Stimulated activated CD8-positive, alpha-beta memory T cell treated with anti-CD3 and anti-CD28 coated beads, Interleukin-7, amount 100 ng/mL, for 24 hours (primary cell): ENCODE results near the gene RGS11.

ENCODE experiments used
- DNase-seq: peaks from one replicate; pipeline ENCODE4 v3.0.0-alpha.2; 2020; ENCODE audit warnings: low read depth

Gene RGS11

DNA sequence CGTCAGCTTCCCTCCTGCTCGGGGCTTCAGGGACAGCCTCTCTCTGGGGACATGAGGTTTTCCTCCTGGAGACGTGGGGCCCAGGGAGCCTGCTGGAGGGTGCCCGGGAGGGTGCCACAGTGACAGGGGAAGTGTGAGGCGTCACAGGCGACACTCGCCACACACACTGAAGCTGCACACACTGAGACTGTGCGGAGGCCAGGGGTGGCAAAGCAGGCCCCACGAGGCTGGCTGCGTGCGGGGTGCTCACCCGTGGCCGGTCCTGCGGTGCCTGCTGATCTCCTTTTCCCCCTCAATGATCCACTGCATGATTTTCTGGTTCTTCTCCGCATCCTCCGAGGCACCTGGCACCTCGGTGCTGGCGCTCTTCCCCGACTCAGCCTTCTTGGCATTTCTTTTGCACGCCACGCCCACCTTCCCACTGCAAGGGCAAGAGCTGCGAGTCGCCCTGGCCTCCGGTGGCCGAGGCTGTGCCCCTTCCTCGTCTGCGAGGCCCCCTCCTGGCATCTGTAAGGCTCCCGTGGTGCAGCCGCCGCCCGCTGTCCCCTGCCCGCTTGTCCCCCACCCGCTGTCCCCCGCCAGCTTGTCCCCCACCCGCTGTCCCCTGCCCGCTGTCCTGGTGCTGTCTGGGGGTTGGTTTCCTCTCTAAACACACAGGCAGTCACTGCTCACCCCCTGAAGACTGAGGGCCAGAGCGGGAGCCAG, 21.2 kb upstream of the RGS11 start:
- no peak for DNase-seq

DNA sequence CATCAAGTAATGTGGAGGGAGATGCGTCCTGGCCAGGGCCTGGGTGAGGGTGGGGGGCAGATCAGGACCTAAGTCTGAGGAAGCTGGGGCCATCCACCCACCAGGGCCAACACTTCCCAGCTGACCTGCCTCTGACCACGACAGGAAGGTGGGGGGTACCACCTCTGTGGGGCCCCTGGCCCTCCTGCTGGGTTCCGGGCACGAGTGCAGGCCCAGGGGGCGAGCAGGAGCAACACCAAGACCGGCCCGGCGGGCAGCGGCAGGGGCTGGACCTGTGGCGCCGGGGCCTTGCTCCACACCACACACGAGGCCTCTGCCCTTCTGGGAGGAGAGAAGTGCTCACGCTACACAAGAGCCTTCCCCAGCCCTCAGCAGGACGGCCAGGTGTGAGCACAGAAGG, 20.5 kb upstream of the RGS11 start:
- no peak for DNase-seq

DNA sequence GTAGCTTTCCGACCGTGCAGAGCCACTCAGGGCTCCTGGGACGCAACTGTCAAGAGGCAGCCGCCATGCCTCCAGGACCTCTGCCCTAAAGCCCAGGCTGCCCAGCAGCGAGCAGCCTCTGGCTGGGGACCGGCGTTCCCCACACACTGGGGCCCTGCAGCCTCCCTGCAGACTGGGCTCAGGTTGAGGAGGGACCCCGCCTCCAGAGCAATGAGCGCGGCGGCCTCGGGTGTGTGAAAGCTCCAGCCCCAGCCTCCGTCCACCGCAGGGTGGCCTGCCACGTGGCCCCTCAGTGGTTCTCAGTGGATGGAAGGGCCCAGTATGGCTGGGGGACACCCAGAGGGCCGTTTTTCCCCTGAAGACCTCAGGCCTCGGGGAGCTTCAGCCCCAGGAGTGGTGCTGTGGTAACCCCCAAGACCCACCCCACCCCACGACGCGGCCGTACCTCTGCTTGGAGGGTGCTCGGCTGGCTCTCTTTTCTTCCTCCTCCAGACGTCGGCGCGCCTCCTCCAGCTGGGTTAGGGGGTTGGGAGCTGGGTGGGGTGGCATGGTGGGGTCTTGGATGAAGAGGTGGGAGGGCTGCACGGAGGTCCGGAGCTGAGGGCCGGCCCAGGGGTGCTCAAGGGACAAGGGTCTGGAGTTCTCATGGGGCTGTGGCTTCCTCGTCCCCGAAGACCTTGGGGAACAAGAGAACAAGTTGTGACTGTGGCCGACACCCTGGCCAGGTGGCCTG, 17.5 kb upstream of the RGS11 start:
- no peak for DNase-seq

DNA sequence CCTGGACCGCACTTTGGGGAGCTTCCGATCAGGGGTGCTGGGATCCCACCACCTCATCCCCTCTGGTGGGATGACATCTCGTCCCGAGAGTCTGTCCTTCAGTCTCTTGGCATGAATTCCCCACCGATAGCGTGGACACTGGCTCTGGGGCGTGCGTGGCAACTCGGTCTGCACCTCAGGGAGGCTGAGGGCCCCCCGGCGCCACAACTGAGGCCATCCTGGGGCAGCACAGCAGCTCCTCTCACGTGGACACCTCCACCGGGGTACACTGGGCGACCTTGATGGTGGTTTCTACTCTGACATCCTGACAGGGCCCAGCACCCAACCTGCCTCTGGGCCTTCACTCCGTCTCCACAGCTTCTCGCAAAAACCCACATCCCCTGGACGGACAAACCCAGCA, 15.8 kb upstream of the RGS11 start:
- DNase-seq, result no peak

DNA sequence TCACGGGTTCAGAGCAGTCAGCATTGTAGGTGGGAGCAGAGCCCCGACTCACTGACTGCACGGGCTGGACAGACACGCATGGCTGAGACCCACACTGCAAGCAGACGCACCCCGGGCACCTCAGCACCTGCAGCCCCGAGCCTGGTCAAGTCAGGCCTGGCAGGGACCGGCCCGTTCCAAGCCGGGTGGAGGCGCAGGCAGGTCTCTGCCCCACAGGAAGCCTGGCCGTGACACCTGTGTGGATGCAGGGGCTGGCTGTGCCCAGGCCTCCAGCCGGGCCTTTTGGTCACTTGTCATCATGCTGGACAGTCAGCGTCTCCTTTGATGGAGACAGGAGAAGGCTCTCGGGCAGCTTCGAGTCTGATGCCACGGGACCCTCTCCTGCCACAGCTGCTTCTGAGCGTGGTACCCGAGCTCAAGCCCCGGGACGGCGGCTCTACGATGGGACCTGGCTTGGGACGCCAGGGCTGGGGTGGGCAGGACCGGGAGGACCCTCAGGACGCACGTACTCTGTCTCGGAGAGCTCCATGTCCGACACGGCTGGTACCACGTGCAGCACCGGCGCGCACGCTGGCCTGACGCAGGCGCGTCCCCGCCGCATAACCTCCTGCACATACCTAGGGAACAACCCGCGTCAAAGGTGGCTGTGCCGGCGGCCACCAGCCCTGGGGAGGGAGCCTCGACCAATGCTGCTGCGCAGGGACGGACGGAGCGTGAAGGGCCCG, 15.1 kb upstream of the RGS11 start:
- no peak for DNase-seq

DNA sequence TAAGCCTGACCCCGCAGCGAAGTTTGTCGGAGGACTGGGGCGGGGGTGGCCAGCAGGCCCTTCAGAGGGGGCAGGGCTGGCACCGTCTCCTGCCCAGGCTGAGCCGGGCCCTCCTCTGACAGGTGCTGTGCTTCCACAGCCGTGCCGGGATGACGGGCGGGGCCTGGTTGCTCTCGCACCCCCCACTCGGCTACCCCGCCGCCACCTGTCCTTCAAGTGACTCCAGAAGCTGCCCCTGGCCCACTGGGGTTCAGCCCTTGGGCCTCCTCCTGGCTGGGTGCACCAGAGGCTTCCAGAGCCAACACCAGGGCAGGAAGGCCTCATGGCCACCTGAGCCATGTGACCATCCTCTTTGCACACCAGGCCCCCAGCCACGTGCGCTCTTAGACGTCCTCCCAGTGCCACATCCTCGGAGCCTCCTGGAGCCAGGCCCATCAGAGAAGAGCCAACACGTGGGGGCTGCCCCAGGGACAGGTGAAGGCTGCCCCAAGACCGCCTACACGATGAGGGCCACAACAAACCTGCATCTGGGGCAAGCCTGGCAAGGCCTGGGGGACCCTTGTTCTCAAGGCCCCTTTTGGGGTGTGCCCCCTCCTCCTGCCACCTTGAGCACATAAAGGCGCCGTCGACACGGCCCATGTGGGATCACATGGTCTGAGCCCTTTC, 14.4 kb upstream of the RGS11 start:
- no peak for DNase-seq

DNA sequence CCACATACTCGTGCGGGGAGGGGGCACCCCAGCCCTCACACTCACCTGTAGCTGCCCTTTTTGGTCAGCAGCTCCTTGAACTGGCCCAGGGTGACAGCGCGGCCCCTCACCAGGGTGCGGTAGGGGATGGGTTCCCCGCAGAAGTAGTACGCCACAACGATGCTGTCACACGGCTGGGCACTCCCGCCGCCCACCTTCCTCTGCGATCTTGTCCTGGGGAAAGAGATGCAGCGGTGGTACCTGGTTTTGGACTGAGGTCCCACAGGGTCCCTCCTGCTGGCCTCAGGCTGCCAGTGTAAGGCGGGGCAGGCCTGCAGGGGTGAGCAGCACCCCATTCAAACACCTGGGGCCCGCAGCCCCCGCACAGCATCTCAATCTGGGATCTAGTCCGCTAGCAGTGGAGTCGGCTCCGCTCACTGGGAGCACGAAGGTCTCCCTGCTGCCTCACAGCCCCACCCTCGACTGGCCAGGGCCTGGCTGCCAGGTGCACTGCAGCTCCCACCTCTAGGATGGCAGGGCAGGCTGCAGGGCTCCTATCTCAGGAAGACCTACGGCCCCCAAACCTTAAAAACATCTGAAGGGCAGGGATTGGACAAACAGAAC, 13.8 kb upstream of the RGS11 start:
- DNase-seq, result no peak

DNA sequence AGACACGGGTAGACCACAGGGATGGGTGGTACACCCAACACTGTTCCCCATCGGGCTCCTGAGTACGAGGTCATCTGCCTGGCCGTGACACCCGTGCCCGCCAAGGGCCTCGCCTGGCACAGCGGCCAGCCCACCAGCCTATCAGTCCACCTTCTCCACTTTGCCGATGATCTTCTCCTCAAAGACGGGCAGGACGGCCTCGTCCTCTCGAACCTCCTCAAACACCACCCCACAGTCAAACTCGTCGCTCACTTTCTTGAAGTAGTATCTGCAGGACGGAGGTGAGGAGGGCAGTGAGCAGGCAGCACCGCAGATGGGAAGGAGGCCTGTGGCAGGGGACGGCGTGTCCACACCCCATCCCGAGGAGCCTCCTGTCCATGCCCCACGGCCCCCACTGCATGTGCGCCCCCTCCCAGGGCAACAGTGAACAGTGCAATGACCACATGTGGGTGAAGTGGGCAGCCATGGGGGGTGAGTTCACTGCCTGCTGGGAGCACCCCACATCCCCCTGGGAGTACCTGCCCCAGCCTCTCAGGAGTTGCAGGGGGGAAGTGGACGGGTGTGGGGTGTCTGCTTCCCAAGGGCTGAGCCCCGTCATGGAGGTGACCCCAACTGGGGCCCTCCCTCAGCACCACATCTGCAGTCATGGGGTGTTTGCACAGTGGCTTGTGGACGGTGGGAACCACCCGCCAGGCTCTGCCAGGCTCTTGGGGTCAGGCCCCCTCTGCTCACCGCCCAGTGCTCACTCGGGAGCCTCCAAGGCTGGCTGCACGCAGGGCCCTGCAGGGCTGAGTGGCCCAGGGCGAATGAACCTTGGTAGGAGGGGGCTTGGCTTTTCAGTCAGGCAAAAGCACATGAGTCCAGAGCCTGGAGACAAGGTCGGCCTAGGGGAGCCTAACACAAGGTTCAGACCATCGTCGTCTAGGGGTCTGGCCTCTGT, 12.5 kb upstream of the RGS11 start:
- no peak for DNase-seq

DNA sequence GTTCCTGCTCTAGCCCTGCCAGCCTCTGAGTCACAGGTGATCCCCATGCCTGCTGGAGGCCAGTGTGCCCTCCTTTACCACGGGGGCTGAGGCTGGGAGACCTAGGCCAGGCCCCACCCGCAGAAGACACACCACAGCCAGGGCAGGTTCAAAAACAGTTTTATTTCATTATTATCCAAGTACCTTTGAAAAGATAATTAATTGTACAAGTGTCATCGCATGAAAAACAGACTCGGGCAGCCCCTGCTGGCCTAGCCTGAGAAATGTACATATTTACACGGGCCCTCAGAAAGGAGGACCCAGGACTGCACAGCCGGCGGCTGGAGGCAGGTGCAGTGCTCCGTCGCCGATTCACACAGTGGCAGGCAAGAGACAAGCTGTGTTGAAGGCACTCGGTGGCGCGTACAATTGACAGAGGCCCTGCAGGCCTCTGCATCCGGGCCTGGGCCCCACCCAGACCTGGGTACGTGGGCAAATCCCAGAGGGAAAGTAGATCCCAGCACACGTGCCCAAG, 11.6 kb upstream of the RGS11 start:
- no peak for DNase-seq

DNA sequence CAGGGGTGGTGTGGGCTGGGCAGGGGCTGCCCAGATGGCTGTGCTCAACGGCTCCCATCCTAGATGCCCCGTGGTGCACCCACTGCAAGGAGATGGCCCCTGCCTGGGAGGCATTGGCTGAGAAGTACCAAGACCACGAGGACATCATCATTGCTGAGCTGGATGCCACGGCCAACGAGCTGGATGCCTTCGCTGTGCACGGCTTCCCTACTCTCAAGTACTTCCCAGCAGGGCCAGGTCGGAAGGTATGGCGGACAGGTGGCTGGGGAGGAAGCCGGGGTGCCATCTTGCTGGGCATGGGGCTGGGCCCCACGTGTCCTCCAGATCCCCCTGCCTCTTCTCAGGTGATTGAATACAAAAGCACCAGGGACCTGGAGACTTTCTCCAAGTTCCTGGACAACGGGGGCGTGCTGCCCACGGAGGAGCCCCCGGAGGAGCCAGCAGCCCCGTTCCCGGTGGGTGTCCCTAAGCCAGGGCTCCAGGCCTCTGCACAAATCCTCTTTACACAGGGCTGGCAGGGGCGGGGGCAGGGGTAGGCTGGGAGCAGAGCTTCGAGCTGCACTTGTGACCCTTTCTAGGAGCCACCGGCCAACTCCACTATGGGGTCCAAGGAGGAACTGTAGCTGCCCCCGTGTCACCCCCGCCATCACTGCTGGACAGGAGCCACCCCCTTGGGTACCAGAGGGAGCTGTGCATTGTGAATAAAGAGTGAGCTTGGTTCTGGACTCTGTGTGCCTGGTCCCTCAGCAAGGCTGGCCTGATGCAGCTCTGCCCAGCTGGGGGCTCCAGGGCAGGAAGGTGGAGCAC, 10.9 kb upstream of the RGS11 start:
- no peak for DNase-seq

DNA sequence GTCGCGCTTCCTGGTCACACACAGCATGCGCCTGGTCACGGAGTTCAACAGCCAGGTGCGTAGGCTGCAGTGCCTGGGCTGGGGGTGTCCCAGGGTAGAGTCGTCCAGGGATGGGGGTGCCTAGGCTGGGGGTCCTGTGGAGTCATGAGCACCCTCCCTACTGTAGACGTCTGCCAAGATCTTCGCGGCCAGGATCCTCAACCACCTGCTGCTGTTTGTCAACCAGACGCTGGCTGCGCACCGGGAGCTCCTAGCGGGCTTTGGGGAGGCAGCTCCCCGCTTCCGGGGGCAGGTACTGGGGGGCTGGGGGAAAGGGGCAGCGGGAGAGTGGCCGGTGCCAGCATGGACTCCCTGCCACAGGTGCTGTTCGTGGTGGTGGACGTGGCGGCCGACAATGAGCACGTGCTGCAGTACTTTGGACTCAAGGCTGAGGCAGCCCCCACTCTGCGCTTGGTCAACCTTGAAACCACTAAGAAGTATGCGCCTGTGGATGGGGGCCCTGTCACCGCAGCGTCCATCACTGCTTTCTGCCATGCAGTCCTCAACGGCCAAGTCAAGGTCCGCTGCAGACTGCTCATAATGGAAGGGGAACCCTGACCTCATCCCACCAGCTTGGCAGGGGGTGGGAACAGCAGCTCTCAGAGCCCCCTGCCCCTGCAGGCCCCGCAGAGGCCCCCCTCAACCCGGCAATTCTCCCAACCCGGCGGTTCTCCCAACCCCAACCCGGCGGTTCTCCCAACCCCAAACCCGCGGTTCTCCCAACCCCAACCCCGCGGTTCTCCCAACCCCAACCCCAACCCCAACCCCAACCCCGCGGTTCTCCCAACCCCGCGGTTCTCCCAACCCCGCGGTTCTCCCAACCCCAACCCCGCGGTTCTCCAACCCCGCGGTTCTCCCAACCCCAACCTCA, 9.7 kb upstream of the RGS11 start:
- DNase-seq, result no peak

DNA sequence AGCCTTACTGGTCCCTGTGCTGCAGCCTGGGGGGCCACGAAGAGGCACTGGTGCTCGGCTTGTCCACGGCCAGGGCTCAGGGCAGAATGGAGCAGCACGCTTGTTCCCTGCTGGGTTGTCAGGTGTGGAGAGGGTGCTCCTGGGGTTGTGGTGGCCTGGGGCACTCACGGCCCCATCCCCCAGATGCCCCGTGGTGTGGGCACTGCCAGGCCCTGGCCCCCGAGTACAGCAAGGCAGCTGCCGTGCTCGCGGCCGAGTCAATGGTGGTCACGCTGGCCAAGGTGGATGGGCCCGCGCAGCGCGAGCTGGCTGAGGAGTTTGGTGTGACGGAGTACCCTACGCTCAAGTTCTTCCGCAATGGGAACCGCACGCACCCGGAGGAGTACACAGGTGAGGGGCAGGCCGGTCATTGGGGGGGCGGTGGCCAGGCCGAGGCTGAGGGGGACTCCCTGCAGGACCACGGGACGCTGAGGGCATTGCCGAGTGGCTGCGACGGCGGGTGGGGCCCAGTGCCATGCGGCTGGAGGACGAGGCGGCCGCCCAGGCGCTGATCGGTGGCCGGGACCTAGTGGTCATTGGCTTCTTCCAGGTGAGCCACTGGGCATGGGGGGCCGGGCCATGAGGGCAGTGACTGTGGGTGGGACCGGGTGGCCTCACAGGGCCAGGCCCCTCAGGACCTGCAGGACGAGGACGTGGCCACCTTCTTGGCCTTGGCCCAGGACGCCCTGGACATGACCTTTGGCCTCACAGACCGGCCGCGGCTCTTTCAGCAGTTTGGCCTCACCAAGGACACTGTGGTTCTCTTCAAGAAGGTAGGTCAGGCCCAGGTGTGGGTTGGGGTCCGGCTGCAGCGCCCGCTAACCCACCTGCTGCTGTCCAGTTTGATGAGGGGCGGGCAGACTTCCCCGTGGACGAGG, 8.7 kb upstream of the RGS11 start:
- DNase-seq, result no peak

DNA sequence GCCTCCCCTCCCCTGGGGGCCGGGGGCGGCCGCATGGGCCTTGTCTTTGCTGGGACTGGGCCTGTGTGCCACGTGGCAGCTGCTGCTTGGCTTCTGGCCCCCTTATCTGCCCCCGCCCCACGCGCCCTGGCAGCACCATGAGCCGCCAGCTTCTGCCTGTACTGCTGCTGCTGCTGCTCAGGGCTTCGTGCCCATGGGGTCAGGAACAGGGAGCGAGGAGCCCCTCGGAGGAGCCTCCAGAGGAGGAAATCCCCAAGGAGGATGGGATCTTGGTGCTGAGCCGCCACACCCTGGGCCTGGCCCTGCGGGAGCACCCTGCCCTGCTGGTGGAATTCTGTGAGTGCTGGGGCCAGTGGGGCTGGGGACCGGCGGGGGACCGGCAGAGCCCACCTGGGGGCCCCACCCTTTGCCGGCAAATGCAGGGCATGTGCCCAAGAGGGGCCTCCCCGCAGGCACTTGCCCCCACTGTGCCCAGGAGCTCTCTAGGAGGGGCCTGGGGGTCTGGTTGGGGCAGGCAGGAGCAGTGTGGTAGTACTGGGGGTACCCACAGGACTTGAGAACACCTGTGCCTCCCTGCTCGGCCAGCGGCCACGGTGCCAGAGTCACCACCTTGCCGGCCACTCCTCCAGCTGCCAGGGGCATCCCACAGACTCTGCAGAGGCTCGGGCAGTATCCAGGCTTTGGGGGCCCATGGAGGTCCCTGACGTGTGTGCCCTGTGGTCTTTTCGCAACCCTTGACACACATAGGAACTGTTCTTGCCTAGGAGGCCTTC, 7.5 kb upstream of the RGS11 start, which contains the start of gene PDIA2:
Gene PDIA2 (plus strand): TSS at position 132 of the 773 bp plus-strand sequence. CDS start 6 bp downstream, at position 138.
- no peak for DNase-seq

DNA sequence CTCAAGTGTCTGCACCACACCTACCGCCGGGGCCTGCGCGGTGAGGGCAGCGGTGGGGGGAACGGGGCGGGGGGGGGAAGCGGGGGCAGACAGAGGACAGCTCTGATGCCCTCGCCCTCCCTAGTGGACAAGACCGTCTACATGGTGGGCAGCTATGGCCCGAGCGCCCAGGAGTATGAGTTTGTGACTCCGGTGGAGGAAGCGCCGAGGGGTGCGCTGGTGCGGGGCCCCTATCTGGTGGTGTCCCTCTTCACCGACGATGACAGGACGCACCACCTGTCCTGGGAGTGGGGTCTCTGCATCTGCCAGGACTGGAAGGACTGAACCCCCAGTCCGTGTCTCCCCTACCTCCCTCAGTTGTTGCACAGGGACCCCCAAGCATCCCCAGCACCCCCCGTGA, 6.7 kb upstream of the RGS11 start:
- DNase-seq, result no peak

DNA sequence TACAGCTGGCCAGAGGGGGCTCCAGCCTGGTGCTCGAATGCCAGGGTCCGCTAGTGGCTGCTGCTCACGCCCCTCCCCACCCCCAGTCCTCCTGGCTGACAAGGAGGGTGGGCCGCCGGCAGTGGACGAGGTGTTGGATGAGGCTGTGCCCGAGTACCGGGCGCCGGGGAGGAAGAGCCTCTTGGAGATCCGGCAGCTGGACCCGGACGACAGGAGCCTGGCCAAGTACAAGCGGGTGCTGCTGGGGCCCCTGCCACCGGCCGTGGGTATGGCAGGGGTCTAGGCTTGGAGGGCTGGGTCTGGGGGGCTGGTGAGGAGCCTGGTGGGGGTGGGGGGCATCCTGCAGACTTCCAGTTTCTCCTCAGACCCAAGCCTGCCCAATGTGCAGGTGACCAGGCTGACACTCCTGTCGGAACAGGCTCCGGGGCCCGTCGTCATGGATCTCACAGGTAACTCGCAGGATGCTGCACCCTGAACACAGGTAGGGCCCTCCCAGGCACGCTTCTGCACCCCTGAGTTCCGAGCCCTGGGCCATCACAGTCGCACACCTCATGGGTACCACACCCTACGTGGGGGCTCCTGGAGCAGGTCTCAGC, 6.0 kb upstream of the RGS11 start:
- DNase-seq, result no peak

DNA sequence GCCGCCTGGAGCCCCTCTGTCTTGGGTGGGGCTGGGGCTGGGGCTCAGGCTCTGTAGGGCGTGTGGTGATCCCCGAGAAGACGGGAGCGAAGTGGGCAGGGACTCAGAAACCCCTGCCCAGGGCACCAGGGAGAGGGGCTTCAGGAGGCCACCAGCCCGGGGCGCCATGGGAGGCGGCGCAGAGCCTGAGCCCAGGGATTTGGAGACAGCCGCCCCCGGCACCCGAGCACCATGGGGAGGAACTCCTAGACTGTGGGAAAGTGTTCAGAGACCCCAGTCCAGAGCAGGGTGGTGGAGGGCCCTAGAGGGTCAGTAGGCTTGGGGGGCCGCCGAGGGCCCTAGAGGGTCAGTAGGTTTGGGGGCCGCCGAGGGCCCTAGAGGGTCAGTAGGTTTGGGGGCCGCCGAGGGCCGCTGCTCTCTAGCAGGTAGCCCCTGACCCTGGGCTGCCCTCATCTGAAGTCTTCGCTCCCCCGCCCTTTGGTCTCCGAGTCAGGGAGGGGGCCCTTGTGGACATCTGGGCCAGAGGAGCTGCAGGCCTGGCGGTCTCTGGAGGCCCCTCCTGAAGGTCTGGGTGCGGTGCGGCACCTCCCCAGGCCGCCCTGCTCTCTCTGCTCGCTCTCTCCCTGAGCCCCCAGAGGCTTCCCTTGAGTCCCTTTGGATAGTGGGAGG, 5.4 kb upstream of the RGS11 start:
- DNase-seq, result no peak
